H1 (cell line): ENCODE measurements around the gene GNG10. TPM values are rescaled to one million over a fixed set of nuclear protein-coding genes. Genes with fewer than 3 reads are reported as not detected.

Source experiments
- CTCF ChIA-PET: fragments of 300-600 bp; sonication (Branson Sonifier 250); formaldehyde crosslinking; loops from one replicate; lab custom pipeline; 2021; ENCODE audit not compliant: partially characterized antibody; lab: Charles Lee
- POLR2A ChIA-PET: fragments of 300-600 bp; sonication (Branson Sonifier 250); formaldehyde crosslinking; loops from one replicate; lab custom pipeline; 2021; ENCODE audit warnings: inconsistent platforms; ENCODE audit not compliant: partially characterized antibody; lab: Charles Lee
- DNase-seq, 2 experiments: peaks; one replicate each; pipeline versions ENCODE4 v3.0.0 to v3.0.0-alpha.2; 2010 to 2022; ENCODE audit warnings: low spot score in 2 of 2, low read depth in 1 of 2, mixed read lengths in 1 of 2
- FAIRE-seq: peaks from 2 replicates; lab custom pipeline; 2011; peaks lifted over from hg19 to GRCh38; lab: Jason Lieb, UNC
- H2AFZ ChIP-seq: 2 replicates; pipeline ENCODE4 v1.8.1; 2012; ENCODE audit warnings: low read length, inconsistent platforms
- H2AK5ac ChIP-seq: 2 replicates; pipeline ENCODE4 v1.6.1; 2013; ENCODE audit warnings: low read depth, low read length
- H2BK120ac ChIP-seq: replicated peaks from 2 replicates; pipeline ENCODE3; 2013; ENCODE audit warnings: low read depth, low read length, inconsistent platforms
- H2BK12ac ChIP-seq: 2 replicates; pipeline ENCODE4 v1.6.1; 2013; ENCODE audit warnings: low read depth, low read length
- H2BK15ac ChIP-seq: 2 replicates; pipeline ENCODE4 v1.6.1; 2013; ENCODE audit warnings: low read length
- H2BK20ac ChIP-seq: 2 replicates; pipeline ENCODE4 v1.6.1; 2013; ENCODE audit warnings: low read length
- H2BK5ac ChIP-seq: 2 replicates; pipeline ENCODE4 v1.6.1; 2013; ENCODE audit warnings: low read depth, low read length
- H3K14ac ChIP-seq: 2 replicates; pipeline ENCODE4 v1.6.1; 2013; ENCODE audit warnings: inconsistent platforms; ENCODE audit not compliant: insufficient read length
- H3K18ac ChIP-seq: 2 replicates; pipeline ENCODE4 v1.6.1; 2013; ENCODE audit warnings: low read length; ENCODE audit errors: extremely low read depth
- H3K23ac ChIP-seq: 2 replicates; pipeline ENCODE4 v1.6.1; 2013; ENCODE audit warnings: inconsistent platforms; ENCODE audit not compliant: insufficient read length
- H3K23me2 ChIP-seq: 2 replicates; pipeline ENCODE4 v1.6.1; 2013; ENCODE audit warnings: low read depth, low read length
- H3K27ac ChIP-seq: 2 replicates; pipeline ENCODE4 v1.6.1; 2011; ENCODE audit warnings: low read depth, low read length, inconsistent platforms
- H3K27me3 ChIP-seq, 4 experiments: replicated peaks in 1 of 4; 1 replicate in 1 of 4; 2 replicates in 3 of 4; pipeline versions ENCODE4 v1.6.1 to v1.8.1; 2011 to 2013; ENCODE audit warnings: low read length in 3 of 4, mild to moderate bottlenecking in 3 of 4, inconsistent platforms in 2 of 4, mixed read lengths in 2 of 4, moderate library complexity in 1 of 4; ENCODE audit not compliant: control insufficient read depth in 3 of 4, insufficient read depth in 3 of 4; ENCODE audit errors: extremely low read depth in 1 of 4
- H3K36me3 ChIP-seq, 4 experiments: 2 replicates each; pipeline versions ENCODE4 v1.6.1 to v1.8.1; 2011 to 2013; ENCODE audit warnings: mild to moderate bottlenecking in 4 of 4, low read length in 3 of 4, moderate library complexity in 2 of 4, control low read depth in 1 of 4, inconsistent platforms in 1 of 4; ENCODE audit not compliant: insufficient read depth in 4 of 4, control insufficient read depth in 2 of 4
- H3K4ac ChIP-seq: replicated peaks from 2 replicates; pipeline ENCODE3; 2013; ENCODE audit warnings: low read length, low read depth, mixed read lengths, inconsistent platforms; ENCODE audit not compliant: insufficient read length
- H3K4me1 ChIP-seq, 4 experiments: replicated peaks in 1 of 4; 1 replicate in 1 of 4; 2 replicates in 3 of 4; pipeline versions ENCODE4 v1.6.1 to v1.8.1; 2011 to 2013; ENCODE audit warnings: low read length in 3 of 4, inconsistent platforms in 2 of 4, mixed read lengths in 1 of 4; ENCODE audit not compliant: insufficient read depth in 4 of 4, control insufficient read depth in 3 of 4
- H3K4me2 ChIP-seq, 2 experiments: 2 replicates each; pipeline versions ENCODE4 v1.6.1 to v1.8.1; 2011 to 2013; ENCODE audit warnings: low read depth in 2 of 2, low read length in 2 of 2, control low read depth in 1 of 2, inconsistent platforms in 1 of 2, mild to moderate bottlenecking in 1 of 2; ENCODE audit not compliant: insufficient read depth in 1 of 2
- H3K4me3 ChIP-seq, 4 experiments: fragments of 200-600, 300-600 bp in 1 of 4; sonication (generic), shearing (Covaris generic), sonication (Bioruptor Twin) in 1 of 4; 2 replicates each; pipeline versions ENCODE4 v1.5.1 to v1.8.1; 2011 to 2016; ENCODE audit warnings: low read length in 4 of 4, low read depth in 3 of 4, control low read depth in 2 of 4, inconsistent platforms in 2 of 4, mild to moderate bottlenecking in 2 of 4, mixed read lengths in 1 of 4, moderate library complexity in 1 of 4; ENCODE audit not compliant: insufficient read depth in 2 of 4; ENCODE audit errors: extremely low read depth in 1 of 4
- H3K56ac ChIP-seq: replicated peaks from 2 replicates; pipeline ENCODE3; 2013; ENCODE audit warnings: low read depth, mild to moderate bottlenecking, mixed read lengths, low read length, inconsistent platforms; ENCODE audit not compliant: insufficient read length
- H3K79me1 ChIP-seq: 2 replicates; pipeline ENCODE4 v1.6.1; 2013; ENCODE audit warnings: low read depth, low read length, control low read depth
- H3K79me2 ChIP-seq, 2 experiments: 2 replicates each; pipeline versions ENCODE4 v1.6.1 to v1.8.1; 2012 to 2013; ENCODE audit warnings: low read length in 2 of 2, mild to moderate bottlenecking in 2 of 2, inconsistent platforms in 1 of 2; ENCODE audit not compliant: insufficient read depth in 2 of 2, control insufficient read depth in 1 of 2
- H3K9ac ChIP-seq, 4 experiments: replicated peaks in 1 of 4; 1 replicate in 1 of 4; 2 replicates in 3 of 4; pipeline versions ENCODE4 v1.6.1 to v1.8.1; 2011 to 2013; ENCODE audit warnings: low read depth in 3 of 4, low read length in 3 of 4, control low read depth in 2 of 4, mild to moderate bottlenecking in 2 of 4, moderate library complexity in 2 of 4, inconsistent platforms in 1 of 4; ENCODE audit errors: extremely low read depth in 1 of 4
- H3K9me3 ChIP-seq, 2 experiments: 2 replicates each; pipeline versions ENCODE4 v1.6.1 to v1.8.1; 2012 to 2013; ENCODE audit warnings: mild to moderate bottlenecking in 2 of 2, moderate library complexity in 2 of 2, control low read depth in 1 of 2, inconsistent platforms in 1 of 2, low read depth in 1 of 2, low read length in 1 of 2, mixed read lengths in 1 of 2; ENCODE audit not compliant: insufficient read depth in 2 of 2
- H4K20me1 ChIP-seq, 2 experiments: replicated peaks in 1 of 2; 2 replicates each; pipeline versions ENCODE3 to v1.8.1; 2011 to 2013; ENCODE audit warnings: inconsistent platforms in 2 of 2, low read length in 2 of 2, mild to moderate bottlenecking in 1 of 2; ENCODE audit not compliant: insufficient read depth in 2 of 2, control insufficient read depth in 1 of 2
- H4K5ac ChIP-seq: 2 replicates; pipeline ENCODE4 v1.6.1; 2013; ENCODE audit warnings: low read length, low read depth, mixed read lengths, inconsistent platforms; ENCODE audit not compliant: insufficient read length
- H4K8ac ChIP-seq: 2 replicates; pipeline ENCODE4 v1.8.0; 2013; ENCODE audit warnings: mild to moderate bottlenecking, moderate library complexity, low read length, inconsistent platforms; ENCODE audit not compliant: insufficient read depth; ENCODE audit errors: extremely low read depth
- H4K91ac ChIP-seq: replicated peaks from 2 replicates; pipeline ENCODE3; 2013; ENCODE audit warnings: low read length, mixed read lengths, inconsistent platforms; ENCODE audit not compliant: insufficient read length
- ASH2L ChIP-seq: fragments of 200-600, 300-600 bp; sonication (generic); IDR thresholded peaks from one replicate; pipeline ENCODE4 v1.7.1; 2017; ENCODE audit warnings: low read length
- BRCA1 ChIP-seq: IDR thresholded peaks from 2 replicates; pipeline ENCODE4 v1.6.1; 2012; ENCODE audit warnings: low read depth, low read length, improper control_type of control experiment
- CHD1 ChIP-seq: IDR thresholded peaks from 2 replicates; pipeline ENCODE4 v1.6.1; 2012; ENCODE audit warnings: low read depth, low read length, improper control_type of control experiment
- CTBP2 ChIP-seq: IDR thresholded peaks from 2 replicates; pipeline ENCODE4 v1.7.0; 2011; ENCODE audit warnings: borderline replicate concordance, mild to moderate bottlenecking, moderate library complexity, mixed read lengths, low read length; ENCODE audit not compliant: insufficient read depth, insufficient read length
- HDAC6 ChIP-seq: IDR thresholded peaks from one replicate; pipeline ENCODE4 v1.7.1; 2012; ENCODE audit warnings: low read depth, mild to moderate bottlenecking, inconsistent platforms, low read length, moderate library complexity
- KDM4A ChIP-seq: IDR thresholded peaks from one replicate; pipeline ENCODE4 v1.7.1; 2012; ENCODE audit warnings: low read depth, mild to moderate bottlenecking, moderate library complexity, low read length, inconsistent platforms; ENCODE audit not compliant: severe bottlenecking
- POU5F1 ChIP-seq: IDR thresholded peaks from 2 replicates; pipeline ENCODE4 v1.6.1; 2011; ENCODE audit warnings: low read depth, mild to moderate bottlenecking, low read length, moderate library complexity
- RAD21 ChIP-seq, 2 experiments: IDR thresholded peaks in 1 of 2; conservative IDR thresholded peaks in 1 of 2; 2 replicates each; pipeline ENCODE4 v1.6.1; 2011; ENCODE audit warnings: low read depth in 2 of 2, low read length in 2 of 2, improper control_type of control experiment in 1 of 2, inconsistent platforms in 1 of 2, mild to moderate bottlenecking in 1 of 2, moderate library complexity in 1 of 2
- SIRT6 ChIP-seq: IDR thresholded peaks from one replicate; pipeline ENCODE4 v1.7.1; 2012; ENCODE audit warnings: low read length, inconsistent platforms
- YY1 ChIP-seq: IDR thresholded peaks from 2 replicates; pipeline ENCODE4 v1.6.1; 2011; ENCODE audit warnings: low read depth, mild to moderate bottlenecking, low read length
- WGBS, 2 experiments: shearing (Covaris generic) in 1 of 2; methylation state at CpG; one replicate each; pipeline versions ENCODE4 v1.1.6 to v1.1.7; 2013 to 2015; ENCODE audit warnings: low lambda C conversion rate in 2 of 2, mixed read lengths in 2 of 2, inconsistent platforms in 1 of 2, low coverage in 1 of 2, missing lambda C conversion rate in 1 of 2; ENCODE audit not compliant: insufficient replicate concordance in 2 of 2, insufficient coverage in 1 of 2, insufficient read length in 1 of 2; ENCODE audit errors: extremely low coverage in 1 of 2, missing lambda C conversion rate in 1 of 2; 5-methylcytosine and 5-hydroxymethylcytosine counted together
- polyA plus RNA-seq, 7 experiments: library from polyadenylated mRNA; depleted of rRNA in 3 of 7; stranded (reverse) in 5 of 7; unstranded in 2 of 7; fragments of >200 nt in 5 of 7; fragments of 200-250 nt in 2 of 7; gene quantifications; 1 replicate in 5 of 7; 2 replicates in 1 of 7; 4 replicates in 1 of 7; pipeline versions ENCODE4 v1.2.1 to v1.2.3, GENCODE V29; 2011 to 2013; ENCODE audit warnings: missing spikeins in 2 of 7, mixed read lengths in 2 of 7
- total RNA-seq: library from RNA; stranded (reverse); fragmentation: NEBNext Ultra II Directional; extraction: Animal tissue kit (Norgen Biotek cat#: 25700); gene quantifications from 2 replicates; pipeline ENCODE4 v1.2.1, GENCODE V29; 2021

GNG10 gene
- total and polyA plus RNA-seq, 2 of the 8 experiments (the other 6 are each of a cell fraction or from before 2014, with no cell fraction given), result 24.7 to 28.5 TPM

DNA sequence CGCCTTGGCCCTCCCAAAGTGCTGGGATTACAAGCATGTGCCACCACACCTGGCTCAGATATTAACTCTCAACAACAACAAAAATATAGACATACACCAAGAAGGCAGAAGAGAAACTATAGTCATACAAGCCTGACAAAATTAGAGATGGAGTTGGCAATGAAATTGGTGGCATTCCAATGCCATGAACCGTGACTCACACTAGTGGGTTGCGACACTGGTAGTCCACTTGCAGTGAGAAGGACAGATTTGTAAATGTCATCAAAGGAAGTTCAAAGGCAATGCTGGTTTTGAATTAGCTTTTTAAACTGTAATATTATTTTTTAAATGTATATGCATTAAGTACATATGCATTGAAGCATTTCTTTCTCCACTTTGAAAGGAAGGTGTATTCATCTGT is 38.8 kb upstream of the GNG10 start:
- H4K8ac ChIP-seq, result no peak overlapping the region
- no peak overlapping the region for H3K27ac ChIP-seq
- H2BK12ac ChIP-seq, result no peak overlapping the region
- no peak overlapping the region for H3K4me2 ChIP-seq
- ChIA-PET POLR2A (interaction anchor here (2.1 to 2.3 kb wide), 2 partner anchors 9 to 23 kb away, joined by 8 to 11 read pairs; partner anchors contain the start of genes DNAJC25 and PTGR1), CTCF (interaction anchor here (0.7 to 2.5 kb wide), 2 partner anchors 10 to 24 kb away, joined by 4 to 23 read pairs; no protein-coding TSS in a partner anchor)
- H3K4me1 ChIP-seq, result no peaks in the 10 kb centered on the region
- no peak overlapping the region for H3K4ac ChIP-seq
- no peak overlapping the region for H3K18ac ChIP-seq
- H2AFZ ChIP-seq, result no peak overlapping the region; the same call in 1 of the 2 replicates
- no peak overlapping the region for H3K9ac ChIP-seq
- peaks cover 0 to 1% (median 0%) of the 10 kb centered on the region in 4 experiments; a peak in 1 of 7 replicates for H3K27me3 ChIP-seq
- no peak overlapping the region for H2BK15ac ChIP-seq
- no peak for FAIRE-seq
- no peak overlapping the region for H3K14ac ChIP-seq
- no peak overlapping the region for H3K56ac ChIP-seq
- H3K23me2 ChIP-seq, result no peaks in the 10 kb centered on the region
- H3K36me3 ChIP-seq, result no peaks in the 10 kb centered on the region
- H2BK20ac ChIP-seq, result no peak overlapping the region
- no peak overlapping the region for H4K91ac ChIP-seq
- no peaks in the 10 kb centered on the region for H3K79me2 ChIP-seq
- H3K4me3 ChIP-seq, result no peak overlapping the region
- DNase-seq, result no peak
- 93% methylated on average over 3 of the region's 3 CpGs; no CpG with 5 or more reads in 1 of the 2 experiments for WGBS, 2 experiments
- H2BK5ac ChIP-seq, result no peak overlapping the region
- no peak overlapping the region for H2BK120ac ChIP-seq
- H3K9me3 ChIP-seq, result peaks cover 0 to 3% of the 10 kb centered on the region in 2 experiments; a peak in 1 of 4 replicates
- no peaks in the 10 kb centered on the region for H3K79me1 ChIP-seq
- H4K20me1 ChIP-seq, result no peaks in the 10 kb centered on the region
- H4K5ac ChIP-seq, result no peak overlapping the region
- no peak overlapping the region for H2AK5ac ChIP-seq
- H3K23ac ChIP-seq, result no peak overlapping the region
- TF ChIP-seq YY1 (no peak), CTBP2 (no peak), CHD1 (no peak), BRCA1 (no peak), KDM4A (no peak), HDAC6 (no peak), RAD21 (IDR thresholded peaks at IDR 0.05 in 1 of 2, conservative IDR thresholded peaks at IDR 0.05 in 1 of 2; ENCODE audit: low read depth in 2 of 2, low read length in 2 of 2) (no peak), POU5F1 (no peak), SIRT6 (no peak), ASH2L (no peak)
